Measurements from ENCODE around the gene IL17D. TPM values are rescaled to one million over a fixed set of nuclear protein-coding genes. Genes with fewer than 3 reads are reported as not detected.

Gene IL17D
- polyA plus RNA-seq, 1 donor: 34.0 TPM

Other genes starting within 250 kb of the IL17D start
- gene CRYL1, start 177.8 kb upstream of the IL17D start, polyA plus RNA-seq: 171 TPM
- 22.5 TPM for gene IFT88, start 136.5 kb upstream of the IL17D start, polyA plus RNA-seq
- 9.0 TPM for gene EEF1AKMT1, start 70.3 kb downstream of the IL17D start, polyA plus RNA-seq
- 11.7 TPM for gene XPO4, start 199.0 kb downstream of the IL17D start, polyA plus RNA-seq

Measured in large intestine (tissue), 1 donor.